ENCODE results near the gene SPATS1. TPM values are rescaled to one million over a fixed set of nuclear protein-coding genes. Genes with fewer than 3 reads are reported as not detected.

SPATS1 gene
- total RNA-seq, 1 experiment from 2014 or later: not detected

- Histone ChIP-seq H3K36me3 (ENCODE audit: control insufficient read depth, insufficient read depth, low read length) (peaks cover 6% of the 10 kb centered on the region), H3K27ac (ENCODE audit: low read length) (no peak overlapping the region), H3K9me3 (ENCODE audit: control insufficient read depth, insufficient read depth, low read depth, low read length) (no peaks in the 10 kb centered on the region), H3K27me3 (ENCODE audit: control insufficient read depth, insufficient read depth, low read length) (no peaks in the 10 kb centered on the region), H3K4me3 (ENCODE audit: low read depth in 2 of 2, low read length in 2 of 2) (no peak overlapping the region), H3K4me1 (ENCODE audit: control insufficient read depth, insufficient read depth, low read length) (peaks cover 7% of the 10 kb centered on the region; the same call in 1 of the 2 replicates)
- ChIA-PET POLR2A (no interaction called here), CTCF (interaction anchor here (1.5 kb wide), 1 partner anchor 41 kb away, joined by 7 read pairs; no protein-coding TSS in a partner anchor)
- in situ Hi-C loops (cut with HindIII; ENCODE audit: low pct_unique_long_range_greater_than_20kb, low sequenced_read_pairs) (no loop called here), intact Hi-C loops (cut with micrococcal nuclease; ENCODE audit: unreplicated experiment) (no loop called here)
- DNase-seq (ENCODE audit: low read depth, low spot score) (no peak), ATAC-seq (no peak)
- TF ChIP-seq SIN3A (IDR thresholded peaks at IDR 0.05; ENCODE audit: borderline replicate concordance, insufficient read depth, low read depth, low read length): no peak
- no peak for TF ChIP-seq TCF7L2 (IDR thresholded peaks at IDR 0.05; ENCODE audit: low read depth, low read length)
- TF ChIP-seq CTCF (IDR thresholded peaks at IDR 0.05): no peak
- TF ChIP-seq POLR2AphosphoS5 (IDR thresholded peaks at IDR 0.05; ENCODE audit: low read depth, low read length): no peak
- no peak for TF ChIP-seq REST (IDR thresholded peaks at IDR 0.05; ENCODE audit: insufficient read depth in 1 of 2, low read depth in 2 of 2, low read length in 1 of 2)
- BruUV-seq (replicated peaks): no TSS peak
Measured at GRCh38 chr6:44309631-44310030, 32.8 kb upstream of the SPATS1 start.

GRCh38 chr6:44310241-44310640 lies 32.2 kb upstream of the SPATS1 start:
- ChIA-PET POLR2A (no interaction called here), CTCF (no interaction called here)
- Histone ChIP-seq H3K27ac (ENCODE audit: low read length) (no peak overlapping the region), H3K4me3 (ENCODE audit: low read depth in 2 of 2, low read length in 2 of 2) (no peak overlapping the region), H3K4me1 (ENCODE audit: control insufficient read depth, insufficient read depth, low read length) (peaks cover 7% of the 10 kb centered on the region; the same call in 1 of the 2 replicates), H3K36me3 (ENCODE audit: control insufficient read depth, insufficient read depth, low read length) (peaks cover 6% of the 10 kb centered on the region), H3K9me3 (ENCODE audit: control insufficient read depth, insufficient read depth, low read depth, low read length) (no peaks in the 10 kb centered on the region), H3K27me3 (ENCODE audit: control insufficient read depth, insufficient read depth, low read length) (no peaks in the 10 kb centered on the region)
- in situ Hi-C loops (cut with HindIII; ENCODE audit: low pct_unique_long_range_greater_than_20kb, low sequenced_read_pairs): no loop called here
- intact Hi-C loops (cut with micrococcal nuclease; ENCODE audit: unreplicated experiment): no loop called here
- no TSS peak for BruUV-seq (replicated peaks)
- ATAC-seq: no peak
- no peak for DNase-seq (ENCODE audit: low read depth, low spot score)
- TF ChIP-seq TCF7L2 (IDR thresholded peaks at IDR 0.05; ENCODE audit: low read depth, low read length) (no peak), SIN3A (IDR thresholded peaks at IDR 0.05; ENCODE audit: borderline replicate concordance, insufficient read depth, low read depth, low read length) (no peak), CTCF (IDR thresholded peaks at IDR 0.05) (no peak), POLR2AphosphoS5 (IDR thresholded peaks at IDR 0.05; ENCODE audit: low read depth, low read length) (no peak)

Data from Panc1 (cell line).